ENCODE data around the gene ARHGAP22. TPM values are rescaled to one million over a fixed set of nuclear protein-coding genes. Genes with fewer than 3 reads are reported as not detected.

ARHGAP22 gene
- total RNA-seq, 1 donor from 2014 or later = 1.2 TPM

DNA sequence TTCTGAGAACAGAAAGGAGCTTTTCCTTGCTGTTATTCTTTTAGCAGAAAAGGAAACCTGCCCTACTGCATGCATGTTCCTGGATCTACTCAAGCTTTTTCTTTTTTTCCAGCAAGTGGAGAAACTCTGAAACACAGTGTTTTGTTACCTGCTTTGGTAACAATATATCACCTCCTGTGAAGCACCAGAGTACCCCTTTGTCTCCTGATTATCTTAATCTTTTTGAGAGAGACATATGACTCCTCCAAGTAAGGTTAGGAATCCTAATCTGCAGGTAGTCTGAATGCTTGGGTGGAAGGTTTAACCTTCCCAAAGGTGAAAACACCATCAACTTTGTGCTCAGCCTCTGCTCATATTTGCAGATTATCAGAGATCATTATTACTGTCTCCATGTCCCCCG lies 205.3 kb downstream of the ARHGAP22 start:
- Mint-ChIP-seq H3K4me1 (ENCODE audit: low read depth) (peaks cover 9% of the 10 kb centered on the region), H3K27me3 (ENCODE audit: insufficient read depth) (no peaks in the 10 kb centered on the region), H3K36me3 (ENCODE audit: low read depth) (peaks cover under 1% of the 10 kb centered on the region), H3K4me3 (no peak overlapping the region), H3K9me3 (no peaks in the 10 kb centered on the region), H3K27ac (no peak overlapping the region)
- intact Hi-C loops (cut with micrococcal nuclease) = no loop called here
- DNase-seq (ENCODE audit: low spot score) = no peak

DNA sequence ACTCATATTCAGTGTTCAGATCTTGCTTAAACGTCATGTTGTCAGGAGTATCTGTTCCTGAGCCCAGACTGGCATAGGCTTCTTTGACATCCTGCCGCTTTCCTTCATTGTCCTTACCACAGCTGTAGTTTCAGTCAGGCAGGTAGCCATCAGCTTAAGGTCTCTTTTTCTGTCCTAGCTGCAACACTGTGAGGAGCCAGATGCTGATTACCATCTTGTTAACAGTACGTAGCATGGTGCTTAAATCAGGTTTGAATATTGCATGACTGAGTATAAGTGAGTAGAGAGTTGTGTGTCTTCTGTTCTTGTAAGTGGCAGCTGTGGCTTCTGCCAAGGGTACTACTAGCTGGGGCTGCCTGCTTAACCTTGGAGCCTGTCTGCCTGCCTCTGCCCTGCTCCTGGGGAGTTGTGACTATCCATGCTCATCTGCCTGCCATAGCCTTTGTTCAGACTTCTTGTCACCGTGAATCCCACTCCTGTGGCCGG lies 205.8 kb downstream of the ARHGAP22 start:
- no peak for DNase-seq (ENCODE audit: low spot score)
- intact Hi-C loops (cut with micrococcal nuclease) = no loop called here
- H3K27ac Mint-ChIP-seq = no peak overlapping the region
- no peaks in the 10 kb centered on the region for H3K27me3 Mint-ChIP-seq (ENCODE audit: insufficient read depth)
- no peaks in the 10 kb centered on the region for H3K9me3 Mint-ChIP-seq
- peaks cover 9% of the 10 kb centered on the region for H3K4me1 Mint-ChIP-seq (ENCODE audit: low read depth)
- H3K36me3 Mint-ChIP-seq (ENCODE audit: low read depth) = no peaks in the 10 kb centered on the region
- H3K4me3 Mint-ChIP-seq = no peak overlapping the region

DNA sequence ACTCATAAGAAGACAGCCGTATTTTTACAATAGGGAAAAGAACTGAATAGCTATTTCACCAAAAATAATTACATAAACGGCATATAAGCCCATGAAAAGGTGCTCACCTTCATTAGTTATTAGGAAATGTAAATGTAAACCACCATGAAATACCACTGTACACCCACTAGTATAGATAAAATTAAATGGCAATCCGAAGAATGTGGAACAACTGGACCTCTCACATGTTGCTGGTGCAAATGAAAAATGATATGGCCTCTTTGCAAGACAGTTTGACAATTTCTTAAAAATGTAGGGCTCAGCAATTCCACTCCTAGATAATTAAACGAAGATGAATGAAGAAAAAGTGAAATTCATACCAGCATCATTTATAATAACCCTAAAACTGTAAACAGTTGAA lies 206.6 kb downstream of the ARHGAP22 start:
- Mint-ChIP-seq H3K27me3 (ENCODE audit: insufficient read depth) (peaks cover 3% of the 10 kb centered on the region), H3K9me3 (no peaks in the 10 kb centered on the region), H3K36me3 (ENCODE audit: low read depth) (no peaks in the 10 kb centered on the region), H3K4me1 (ENCODE audit: low read depth) (peaks cover 10% of the 10 kb centered on the region), H3K27ac (no peak overlapping the region), H3K4me3 (no peak overlapping the region)
- DNase-seq (ENCODE audit: low spot score) = no peak
- intact Hi-C loops (cut with micrococcal nuclease) = no loop called here

Other genes with a start within 250 kb of the ARHGAP22 start
- 0.08 TPM in 1 of 2 replicates, not detected in the other for gene WDFY4, start 79.8 kb upstream of the ARHGAP22 start, total RNA-seq